Activated T-cell treated with anti-CD3 and anti-CD28 coated beads, Interleukin-2, amount 50 U/mL, for 24 hours (primary cell): ENCODE data around the gene MLIP.
"Not testable (repeated sequence)": the region's sequence is repeated elsewhere in the genome, so short reads cannot be mapped to it uniquely, and the experiment has no call there.

ENCODE experiments used
- DNase-seq: peaks from one replicate; pipeline ENCODE4 v3.0.0-alpha.2; 2020
- H3K27ac Mint-ChIP-seq: 2 replicates; pipeline ENCODE4 v1.8.0; 2020; ENCODE audit warnings: mild to moderate bottlenecking, mixed read lengths
- H3K27me3 Mint-ChIP-seq: 2 replicates; pipeline ENCODE4 v1.8.0; 2020; ENCODE audit warnings: mixed read lengths
- H3K36me3 Mint-ChIP-seq: 2 replicates; pipeline ENCODE4 v1.8.0; 2020; ENCODE audit warnings: low read depth, mixed read lengths
- H3K4me1 Mint-ChIP-seq: 2 replicates; pipeline ENCODE4 v1.8.0; 2020; ENCODE audit warnings: low read depth, mixed read lengths
- H3K4me3 Mint-ChIP-seq: 2 replicates; pipeline ENCODE4 v1.8.0; 2020; ENCODE audit warnings: mild to moderate bottlenecking, moderate library complexity, mixed read lengths
- H3K9me3 Mint-ChIP-seq: 2 replicates; pipeline ENCODE4 v1.8.0; 2020; ENCODE audit warnings: mixed read lengths

Gene MLIP, protein sequence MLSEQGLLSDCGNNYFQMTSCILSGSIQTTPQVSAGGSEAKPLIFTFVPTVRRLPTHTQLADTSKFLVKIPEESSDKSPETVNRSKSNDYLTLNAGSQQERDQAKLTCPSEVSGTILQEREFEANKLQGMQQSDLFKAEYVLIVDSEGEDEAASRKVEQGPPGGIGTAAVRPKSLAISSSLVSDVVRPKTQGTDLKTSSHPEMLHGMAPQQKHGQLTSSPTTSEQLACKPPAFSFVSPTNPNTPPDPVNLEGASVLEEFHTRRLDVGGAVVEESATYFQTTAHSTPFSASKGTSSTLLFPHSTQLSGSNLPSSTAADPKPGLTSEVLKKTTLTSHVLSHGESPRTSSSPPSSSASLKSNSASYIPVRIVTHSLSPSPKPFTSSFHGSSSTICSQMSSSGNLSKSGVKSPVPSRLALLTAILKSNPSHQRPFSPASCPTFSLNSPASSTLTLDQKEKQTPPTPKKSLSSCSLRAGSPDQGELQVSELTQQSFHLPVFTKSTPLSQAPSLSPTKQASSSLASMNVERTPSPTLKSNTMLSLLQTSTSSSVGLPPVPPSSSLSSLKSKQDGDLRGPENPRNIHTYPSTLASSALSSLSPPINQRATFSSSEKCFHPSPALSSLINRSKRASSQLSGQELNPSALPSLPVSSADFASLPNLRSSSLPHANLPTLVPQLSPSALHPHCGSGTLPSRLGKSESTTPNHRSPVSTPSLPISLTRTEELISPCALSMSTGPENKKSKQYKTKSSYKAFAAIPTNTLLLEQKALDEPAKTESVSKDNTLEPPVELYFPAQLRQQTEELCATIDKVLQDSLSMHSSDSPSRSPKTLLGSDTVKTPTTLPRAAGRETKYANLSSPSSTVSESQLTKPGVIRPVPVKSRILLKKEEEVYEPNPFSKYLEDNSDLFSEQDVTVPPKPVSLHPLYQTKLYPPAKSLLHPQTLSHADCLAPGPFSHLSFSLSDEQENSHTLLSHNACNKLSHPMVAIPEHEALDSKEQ

GRCh38 chr6:54111341-54112045 is at the start of gene MLIP:
MLIP (plus strand) TSS chr6:54111443; CDS start chr6:54111480, 37 bp downstream.
- H3K4me1 Mint-ChIP-seq = no peaks in the 10 kb centered on the region
- no peak for DNase-seq
- no peaks in the 10 kb centered on the region for H3K9me3 Mint-ChIP-seq
- no peaks in the 10 kb centered on the region for H3K27me3 Mint-ChIP-seq
- no peak within 1 kb of the TSS for H3K4me3 Mint-ChIP-seq
- H3K27ac Mint-ChIP-seq = no peak within 1 kb of the TSS
- no peaks in the 10 kb centered on the region for H3K36me3 Mint-ChIP-seq

GRCh38 chr6:54063228-54063539 is 48.1 kb upstream of the MLIP start:
- no peaks in the 10 kb centered on the region for H3K36me3 Mint-ChIP-seq
- H3K9me3 Mint-ChIP-seq = no peaks in the 10 kb centered on the region
- DNase-seq = no peak
- no peaks in the 10 kb centered on the region for H3K4me1 Mint-ChIP-seq
- H3K4me3 Mint-ChIP-seq = no peak overlapping the region
- H3K27me3 Mint-ChIP-seq = no peaks in the 10 kb centered on the region
- H3K27ac Mint-ChIP-seq = no peak overlapping the region

DNA sequence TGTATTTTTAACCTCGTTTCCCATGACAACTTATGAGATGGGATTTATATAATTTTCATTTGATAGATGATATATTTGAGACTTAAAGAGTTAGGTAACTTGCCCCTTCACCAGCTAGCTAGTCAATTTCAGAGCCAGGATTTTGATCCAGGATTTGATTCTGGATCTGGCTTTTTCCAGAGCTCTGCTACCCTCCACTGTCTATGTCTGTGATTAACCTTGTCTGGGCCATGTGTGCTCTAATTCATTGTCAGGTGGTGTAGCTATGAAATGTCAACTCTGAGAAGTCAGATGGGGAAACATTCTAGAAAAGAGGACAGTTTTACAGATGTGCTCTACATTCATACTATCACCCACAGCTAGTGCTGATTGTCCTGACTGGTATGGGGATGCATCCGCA is 42.5 kb upstream of the MLIP start:
- H3K27me3 Mint-ChIP-seq = no peaks in the 10 kb centered on the region
- no peaks in the 10 kb centered on the region for H3K9me3 Mint-ChIP-seq
- H3K27ac Mint-ChIP-seq = no peak overlapping the region
- no peaks in the 10 kb centered on the region for H3K4me1 Mint-ChIP-seq
- H3K36me3 Mint-ChIP-seq = no peaks in the 10 kb centered on the region
- no peak for DNase-seq
- no peak overlapping the region for H3K4me3 Mint-ChIP-seq

DNA sequence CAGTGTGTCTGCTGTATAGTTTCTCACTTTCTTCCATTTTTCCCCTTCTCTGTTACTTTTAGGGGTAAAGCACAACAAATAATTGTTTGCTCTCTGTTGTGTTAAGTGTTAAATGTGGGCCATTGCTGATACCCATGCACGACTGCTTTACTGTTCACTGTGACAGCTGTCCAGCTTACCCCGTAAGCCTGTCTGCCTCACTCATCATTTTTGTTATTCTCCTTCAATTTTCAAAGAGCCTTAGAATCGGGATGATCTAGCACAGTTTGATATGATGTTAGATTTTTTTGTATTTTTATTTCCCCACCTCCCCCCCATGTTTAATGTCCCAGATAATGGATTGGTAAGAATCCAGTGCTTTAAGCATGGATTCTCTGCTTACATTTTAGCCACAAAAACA is 41.2 kb upstream of the MLIP start:
- Mint-ChIP-seq H3K4me1 (no peaks in the 10 kb centered on the region), H3K4me3 (no peak overlapping the region), H3K36me3 (no peaks in the 10 kb centered on the region), H3K27me3 (peaks cover 3% of the 10 kb centered on the region), H3K9me3 (no peaks in the 10 kb centered on the region), H3K27ac (no peak overlapping the region)
- DNase-seq = no peak

DNA sequence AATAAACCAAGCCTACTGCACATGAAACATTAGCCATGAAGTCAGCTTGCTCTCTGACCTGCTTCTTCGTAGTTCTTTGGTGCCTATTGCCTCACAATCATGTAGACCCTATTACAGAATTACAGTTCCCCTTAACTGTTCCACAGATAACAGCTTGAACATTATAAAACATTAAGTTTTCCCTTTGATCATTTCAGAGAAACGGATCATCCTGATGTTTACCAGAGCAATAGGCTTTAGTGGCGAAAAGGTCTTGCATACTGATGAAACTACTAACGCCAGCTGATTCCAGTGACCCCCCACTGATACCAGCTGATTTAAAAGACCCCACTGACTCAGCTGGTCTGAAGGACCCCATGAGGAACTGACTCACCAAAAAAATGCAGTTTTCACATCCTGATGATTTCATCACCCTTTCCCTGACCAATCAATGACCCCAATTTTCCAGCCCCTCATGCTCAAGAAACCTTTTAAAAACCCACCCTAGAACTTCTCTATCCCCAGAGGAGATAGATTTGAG is 39.4 kb upstream of the MLIP start:
- peaks cover 3% of the 10 kb centered on the region for H3K27me3 Mint-ChIP-seq
- DNase-seq = no peak
- H3K27ac Mint-ChIP-seq = no peak overlapping the region
- no peaks in the 10 kb centered on the region for H3K36me3 Mint-ChIP-seq
- no peaks in the 10 kb centered on the region for H3K9me3 Mint-ChIP-seq
- no peaks in the 10 kb centered on the region for H3K4me1 Mint-ChIP-seq
- H3K4me3 Mint-ChIP-seq = no peak overlapping the region

- Mint-ChIP-seq H3K4me1 (no peaks in the 10 kb centered on the region), H3K9me3 (no peaks in the 10 kb centered on the region), H3K27ac (no peak overlapping the region), H3K4me3 (no peak overlapping the region), H3K36me3 (no peaks in the 10 kb centered on the region), H3K27me3 (peaks cover 3% of the 10 kb centered on the region)
- no peak for DNase-seq
Observed at GRCh38 chr6:54072635-54073313, 38.5 kb upstream of the MLIP start.

GRCh38 chr6:54073487-54073886 is 37.8 kb upstream of the MLIP start:
- no peak overlapping the region for H3K27ac Mint-ChIP-seq
- no peaks in the 10 kb centered on the region for H3K36me3 Mint-ChIP-seq
- peaks cover 3% of the 10 kb centered on the region for H3K27me3 Mint-ChIP-seq
- H3K4me3 Mint-ChIP-seq = no peak overlapping the region
- no peaks in the 10 kb centered on the region for H3K9me3 Mint-ChIP-seq
- no peak for DNase-seq
- H3K4me1 Mint-ChIP-seq = no peaks in the 10 kb centered on the region

DNA sequence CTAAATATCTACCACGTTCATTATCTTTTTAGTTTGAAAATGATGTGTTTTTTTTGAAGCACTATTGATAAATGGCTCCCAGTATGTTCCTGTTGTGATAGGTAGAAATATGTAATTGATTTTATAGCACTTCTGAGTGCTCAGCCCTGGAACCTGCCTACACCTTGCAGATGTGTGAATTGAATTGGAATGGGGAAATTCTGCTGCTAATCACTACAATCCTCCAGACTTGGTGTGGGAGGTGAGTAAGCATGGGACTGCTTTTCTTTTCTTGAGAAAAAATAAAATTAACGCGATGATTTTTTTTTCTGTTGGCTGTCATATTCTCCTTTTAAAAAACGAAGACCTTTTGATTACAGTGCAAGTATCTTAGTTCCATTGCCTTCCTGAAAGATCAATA is 37.1 kb upstream of the MLIP start:
- Mint-ChIP-seq H3K4me3 (no peak overlapping the region), H3K4me1 (no peaks in the 10 kb centered on the region), H3K27me3 (peaks cover 3% of the 10 kb centered on the region), H3K27ac (no peak overlapping the region), H3K9me3 (no peaks in the 10 kb centered on the region), H3K36me3 (no peaks in the 10 kb centered on the region)
- DNase-seq = no peak

DNA sequence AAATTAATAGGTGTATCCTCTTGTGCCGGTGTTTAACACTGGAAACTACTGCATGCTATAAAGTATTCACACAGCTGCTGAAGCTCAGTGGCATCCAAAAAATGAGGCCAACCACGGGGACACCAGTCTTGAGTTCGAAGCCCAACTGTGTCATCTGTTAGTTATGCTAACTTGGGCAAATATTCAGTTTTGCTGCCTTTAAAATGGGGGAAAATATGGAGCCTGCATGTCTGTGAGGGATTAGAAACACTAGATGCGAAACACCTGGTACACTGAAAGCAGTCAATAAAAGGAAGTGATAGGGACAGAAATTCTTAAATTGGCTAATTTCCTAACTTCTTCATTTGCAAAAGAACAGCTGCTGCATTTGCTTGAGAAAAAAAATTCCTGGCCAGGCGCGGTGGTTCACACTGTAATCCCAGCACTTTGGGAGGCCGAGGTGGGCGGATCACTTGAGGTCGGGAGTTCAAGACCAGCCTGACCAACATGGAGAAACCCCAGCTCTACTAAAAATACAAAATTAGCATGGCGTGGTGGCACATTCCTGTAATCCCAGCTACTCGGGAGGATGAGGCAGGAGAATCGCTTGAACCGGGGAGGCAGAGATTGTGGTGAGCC is 36.6 kb upstream of the MLIP start:
- no peak for DNase-seq
- no peaks in the 10 kb centered on the region for H3K36me3 Mint-ChIP-seq
- H3K27ac Mint-ChIP-seq = no peak overlapping the region
- H3K4me1 Mint-ChIP-seq = no peaks in the 10 kb centered on the region
- H3K4me3 Mint-ChIP-seq = no peak overlapping the region
- peaks cover 3% of the 10 kb centered on the region for H3K27me3 Mint-ChIP-seq
- no peaks in the 10 kb centered on the region for H3K9me3 Mint-ChIP-seq

GRCh38 chr6:54076159-54076789 is 35.0 kb upstream of the MLIP start:
- H3K27ac Mint-ChIP-seq = no peak overlapping the region
- no peak for DNase-seq
- no peaks in the 10 kb centered on the region for H3K36me3 Mint-ChIP-seq
- no peaks in the 10 kb centered on the region for H3K9me3 Mint-ChIP-seq
- H3K4me1 Mint-ChIP-seq = no peaks in the 10 kb centered on the region
- peaks cover 3% of the 10 kb centered on the region for H3K27me3 Mint-ChIP-seq
- no peak overlapping the region for H3K4me3 Mint-ChIP-seq

GRCh38 chr6:54081499-54081898 is 29.7 kb upstream of the MLIP start:
- not testable (repeated sequence) for H3K4me3 Mint-ChIP-seq, H3K4me1 Mint-ChIP-seq, H3K36me3 Mint-ChIP-seq, H3K27me3 Mint-ChIP-seq, DNase-seq, H3K9me3 Mint-ChIP-seq, H3K27ac Mint-ChIP-seq

DNA sequence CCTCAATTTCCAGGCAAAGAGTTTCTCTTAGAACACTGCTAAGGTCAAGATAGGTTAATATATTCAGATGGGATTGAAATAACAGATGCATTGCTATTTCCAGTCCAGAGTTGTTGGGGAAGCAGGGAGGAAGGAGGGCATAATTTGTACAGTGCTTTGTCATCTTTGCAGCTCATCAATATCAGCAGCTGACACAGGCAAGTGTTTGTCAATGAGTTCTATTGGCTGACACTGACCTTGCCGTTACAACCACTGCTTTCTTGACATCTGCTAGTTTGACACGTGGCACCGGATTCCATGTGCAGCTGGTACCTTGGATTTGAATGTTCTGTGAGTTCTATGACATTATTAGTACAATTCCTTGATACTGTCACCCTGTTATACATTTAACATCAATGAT is 28.0 kb upstream of the MLIP start:
- H3K27me3 Mint-ChIP-seq = no peaks in the 10 kb centered on the region
- H3K4me3 Mint-ChIP-seq = no peak overlapping the region
- no peak overlapping the region for H3K27ac Mint-ChIP-seq
- no peak for DNase-seq
- no peaks in the 10 kb centered on the region for H3K9me3 Mint-ChIP-seq
- H3K36me3 Mint-ChIP-seq = no peaks in the 10 kb centered on the region
- no peaks in the 10 kb centered on the region for H3K4me1 Mint-ChIP-seq

- no peaks in the 10 kb centered on the region for H3K4me1 Mint-ChIP-seq
- DNase-seq = no peak
- H3K4me3 Mint-ChIP-seq = no peak overlapping the region
- H3K27me3 Mint-ChIP-seq = no peaks in the 10 kb centered on the region
- H3K36me3 Mint-ChIP-seq = no peaks in the 10 kb centered on the region
- H3K27ac Mint-ChIP-seq = no peak overlapping the region
- no peaks in the 10 kb centered on the region for H3K9me3 Mint-ChIP-seq
Observed at GRCh38 chr6:54084231-54084630, 27.0 kb upstream of the MLIP start.
